Brain microvascular endothelial cell (primary cell): ENCODE results near the gene CUX1.

Experiments used
- DNase-seq: peaks from one replicate; pipeline ENCODE4 v3.0.0-alpha.2; 2020
- H3K27ac ChIP-seq: fragments of 250-450 bp; sonication (Bioruptor Pico); 2 replicates; pipeline ENCODE4 v1.5.1; 2020; ENCODE audit warnings: mild to moderate bottlenecking, moderate library complexity
- H3K27me3 ChIP-seq: fragments of 250-450 bp; sonication (Bioruptor Pico); replicated peaks from 2 replicates; pipeline ENCODE4 v1.5.1; 2020; ENCODE audit warnings: mild to moderate bottlenecking
- H3K36me3 ChIP-seq: fragments of 250-450 bp; sonication (Bioruptor Pico); replicated peaks from 2 replicates; pipeline ENCODE4 v1.5.1; 2020; ENCODE audit warnings: mild to moderate bottlenecking
- H3K4me3 ChIP-seq: 2 replicates; pipeline ENCODE4 v1.5.1; 2011; ENCODE audit warnings: low read depth, mild to moderate bottlenecking, control low read depth, low read length, moderate library complexity
- CTCF ChIP-seq: IDR thresholded peaks from 2 replicates; pipeline ENCODE4 v1.5.1; 2011; ENCODE audit warnings: low read depth, mild to moderate bottlenecking, moderate library complexity, low read length, control low read depth, inconsistent platforms; ENCODE audit errors: missing control alignments
- in situ Hi-C: cut with HindIII; loops from 2 replicates; pipeline ENCODE4 v1.10.0; 2017; ENCODE audit warnings: low sequenced_read_pairs, low pct_ligation_motif_present

The CUX1 gene

GRCh38 chr7:101947899-101948298, 130.5 kb downstream of the CUX1 start:
- H3K27me3 ChIP-seq, result no peaks in the 10 kb centered on the region
- H3K27ac ChIP-seq, result no peak overlapping the region
- in situ Hi-C loops, result no loop called here
- H3K4me3 ChIP-seq, result no peak overlapping the region
- no peak for TF ChIP-seq CTCF
- DNase-seq, result peak; percentile 33
- no peaks in the 10 kb centered on the region for H3K36me3 ChIP-seq

- no peak overlapping the region for H3K4me3 ChIP-seq
- H3K27me3 ChIP-seq, result no peaks in the 10 kb centered on the region
- no peak overlapping the region for H3K27ac ChIP-seq
- TF ChIP-seq CTCF, result no peak
- DNase-seq, result no peak
- H3K36me3 ChIP-seq, result no peaks in the 10 kb centered on the region
- in situ Hi-C loops, result no loop called here
Measured at GRCh38 chr7:101948650-101949049, 131.2 kb downstream of the CUX1 start.

- H3K4me3 ChIP-seq, result no peak overlapping the region
- TF ChIP-seq CTCF, result peak; percentile 39
- no peaks in the 10 kb centered on the region for H3K27me3 ChIP-seq
- H3K36me3 ChIP-seq, result no peaks in the 10 kb centered on the region
- in situ Hi-C loops, result no loop called here
- H3K27ac ChIP-seq, result no peak overlapping the region
- peak; percentile 49 for DNase-seq
Measured at GRCh38 chr7:101950450-101951119, 133.2 kb downstream of the CUX1 start.

GRCh38 chr7:101951757-101952156, 134.3 kb downstream of the CUX1 start:
- no peak for DNase-seq
- no peaks in the 10 kb centered on the region for H3K27me3 ChIP-seq
- in situ Hi-C loops, result no loop called here
- no peak overlapping the region for H3K4me3 ChIP-seq
- H3K27ac ChIP-seq, result no peak overlapping the region
- no peaks in the 10 kb centered on the region for H3K36me3 ChIP-seq
- TF ChIP-seq CTCF, result no peak

- no peak for TF ChIP-seq CTCF
- peak; percentile 38 for DNase-seq
- Histone ChIP-seq H3K4me3 (no peak overlapping the region), H3K27ac (peak overlapping the region; percentile 92), H3K27me3 (no peaks in the 10 kb centered on the region), H3K36me3 (no peaks in the 10 kb centered on the region)
- in situ Hi-C loops, result no loop called here
Measured at GRCh38 chr7:101952355-101953247, 135.2 kb downstream of the CUX1 start.
